ENCODE results near the gene TCERG1L.
"Not testable (repeated sequence)": the region's sequence is repeated elsewhere in the genome, so short reads cannot be mapped to it uniquely, and the experiment has no call there.

TCERG1L gene

DNA sequence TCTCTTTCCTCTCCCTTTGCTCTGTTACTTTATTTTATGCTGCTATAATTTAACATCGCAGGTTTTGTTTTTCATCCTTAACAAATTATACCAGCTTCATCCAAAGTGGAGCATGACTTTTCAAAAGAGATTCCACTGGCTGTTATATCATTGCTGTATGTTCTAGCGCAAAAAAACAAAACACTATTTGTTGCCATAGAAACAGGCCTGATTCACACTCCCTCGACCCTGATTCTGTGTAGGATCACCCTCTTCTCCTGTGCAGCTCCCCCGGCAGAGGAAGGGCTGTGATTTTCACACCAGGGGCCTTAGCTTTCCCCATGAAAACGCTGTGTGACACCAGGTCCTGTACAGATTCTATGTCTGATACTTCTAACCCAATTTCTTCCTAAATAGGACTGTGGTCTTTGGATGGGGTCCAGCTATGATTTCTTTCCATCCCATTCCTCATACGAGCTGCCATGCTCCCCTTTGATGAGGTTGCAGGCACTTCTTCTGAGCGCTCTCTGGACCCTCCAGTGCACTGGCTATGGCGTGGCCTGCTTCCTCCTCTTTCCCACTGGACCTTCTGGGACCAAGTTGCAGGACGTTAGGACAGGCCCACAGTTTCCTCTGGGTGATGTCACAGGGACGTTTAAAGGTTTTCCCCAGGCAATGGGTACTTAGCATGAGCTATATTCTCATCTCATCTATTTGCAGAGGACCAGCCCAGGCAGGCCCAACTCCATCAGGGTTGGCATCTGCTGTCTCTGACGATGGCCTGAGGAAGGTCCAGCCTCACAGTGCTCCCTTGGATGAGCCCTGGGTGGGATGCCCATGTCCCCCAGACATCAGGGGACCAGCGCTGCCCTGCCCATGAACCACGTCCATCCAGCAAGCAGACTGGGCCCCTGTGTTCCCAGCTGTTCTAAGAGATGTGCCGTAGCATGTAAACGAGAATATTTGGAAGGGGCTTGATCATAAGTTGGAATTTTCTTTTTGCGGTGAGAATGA lies 210.8 kb downstream of the TCERG1L start:
- not testable (repeated sequence) for DNase-seq (ENCODE audit: low read depth)

DNA sequence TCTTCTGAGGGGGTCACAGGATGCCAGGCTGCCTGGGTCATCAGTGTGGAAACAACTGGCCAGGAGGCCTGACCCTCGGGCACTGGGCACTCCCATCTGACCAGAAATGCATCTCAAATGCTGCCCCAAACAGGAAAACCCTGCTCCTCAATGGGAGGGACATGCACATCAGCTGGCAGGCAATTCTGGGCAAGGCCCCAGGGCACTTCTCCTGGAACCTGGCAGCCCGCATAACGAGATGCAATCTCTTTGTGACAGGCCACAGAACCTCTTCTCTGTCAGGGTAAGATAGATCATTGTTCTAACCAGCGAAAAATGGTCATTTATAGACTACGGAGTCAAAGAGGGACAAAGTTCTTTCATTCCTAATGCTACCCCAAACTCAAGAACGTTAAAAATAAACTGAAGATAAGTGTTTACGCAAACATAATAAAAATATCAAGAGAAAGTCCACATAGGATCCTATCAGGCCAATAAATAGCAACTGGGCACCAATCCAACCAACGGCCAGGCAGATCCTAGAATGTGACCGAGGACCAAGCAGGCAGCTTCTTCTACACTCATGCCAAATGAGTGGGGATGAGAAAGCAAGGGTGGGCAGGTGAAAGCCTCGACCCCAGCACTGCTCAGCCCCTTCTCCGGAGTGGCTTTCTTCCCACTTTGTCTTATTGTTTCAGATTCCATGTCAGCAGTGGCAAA lies 212.3 kb downstream of the TCERG1L start:
- DNase-seq (ENCODE audit: low read depth), result no peak

DNA sequence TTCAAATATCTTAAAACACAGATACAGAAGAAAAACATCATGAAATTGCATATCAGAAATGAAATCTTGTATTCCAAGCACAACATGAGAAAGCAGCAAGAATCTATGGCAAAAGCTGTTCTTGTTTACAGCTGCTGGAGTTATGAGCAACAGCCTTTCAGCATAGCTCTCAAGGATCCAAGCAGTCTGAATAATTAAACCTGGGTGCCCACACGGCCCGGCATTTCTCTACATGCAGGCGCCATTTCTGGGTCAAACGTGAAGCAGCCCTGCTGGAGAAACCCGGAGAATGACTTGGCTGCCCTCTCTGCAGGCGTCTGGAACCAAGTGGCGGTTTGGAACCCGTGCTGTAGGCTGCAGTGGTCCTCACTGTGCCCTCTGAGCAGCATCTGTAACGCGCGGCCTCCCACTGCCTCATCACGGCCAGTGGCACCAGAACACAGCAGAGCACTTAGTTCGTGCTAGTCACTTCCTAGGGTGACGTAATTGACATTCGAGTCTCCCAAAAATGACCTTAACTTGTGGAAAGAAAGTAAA lies 213.0 kb downstream of the TCERG1L start:
- no peak for DNase-seq (ENCODE audit: low read depth)

DNA sequence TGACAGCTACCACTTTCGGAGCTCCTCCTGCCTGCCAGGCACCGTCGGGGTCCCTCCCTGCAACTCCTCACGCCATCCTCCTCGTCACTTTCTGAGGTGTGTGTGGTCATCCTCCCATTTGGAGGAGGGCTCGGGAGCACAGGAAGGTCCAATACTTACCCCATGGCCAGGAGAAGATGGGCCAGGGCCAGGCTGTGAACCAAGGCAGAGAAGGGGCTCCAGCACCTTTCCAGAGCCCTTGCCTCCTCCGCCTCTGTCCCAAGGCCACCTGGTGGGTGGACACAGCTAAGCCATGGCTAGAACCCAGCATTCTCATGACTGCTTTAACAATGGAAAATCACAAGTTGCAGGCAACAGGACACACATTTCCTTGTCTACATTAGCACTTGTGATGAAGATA lies 215.5 kb downstream of the TCERG1L start:
- no peak for DNase-seq (ENCODE audit: low read depth)

GRCh38 chr10:131095313-131095580 lies 216.3 kb downstream of the TCERG1L start:
- no peak for DNase-seq (ENCODE audit: low read depth)

GRCh38 chr10:131094527-131095312 lies 216.8 kb downstream of the TCERG1L start:
- DNase-seq (ENCODE audit: low read depth), result no peak

DNA sequence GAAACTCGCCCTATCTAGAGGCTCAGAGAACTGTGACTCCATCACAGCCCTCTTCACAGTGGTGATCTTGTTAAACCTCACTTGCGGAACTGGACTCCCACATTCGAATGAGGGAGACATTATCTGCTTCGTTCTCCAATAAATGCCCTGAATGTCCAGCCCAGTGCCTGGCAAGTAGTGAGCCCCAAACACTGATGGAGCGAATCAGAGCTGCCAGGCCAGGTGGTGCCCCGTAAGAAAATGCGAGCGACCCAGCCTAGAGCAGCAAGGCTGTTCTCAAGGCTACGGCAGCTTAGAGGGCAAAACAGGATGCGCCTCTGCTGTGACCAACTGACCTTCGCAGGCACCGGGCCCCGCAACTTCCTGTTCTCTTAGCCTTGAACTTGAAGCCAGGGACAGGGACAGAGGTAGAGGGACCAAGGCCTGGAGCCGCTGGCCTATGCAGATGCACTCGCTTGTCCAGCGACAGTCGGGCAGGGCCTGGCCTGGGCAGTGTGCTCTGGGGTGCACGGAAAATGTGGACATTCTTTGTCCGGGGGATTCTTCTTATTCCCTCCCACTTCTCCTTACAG lies 217.6 kb downstream of the TCERG1L start:
- DNase-seq (ENCODE audit: low read depth), result no peak

DNA sequence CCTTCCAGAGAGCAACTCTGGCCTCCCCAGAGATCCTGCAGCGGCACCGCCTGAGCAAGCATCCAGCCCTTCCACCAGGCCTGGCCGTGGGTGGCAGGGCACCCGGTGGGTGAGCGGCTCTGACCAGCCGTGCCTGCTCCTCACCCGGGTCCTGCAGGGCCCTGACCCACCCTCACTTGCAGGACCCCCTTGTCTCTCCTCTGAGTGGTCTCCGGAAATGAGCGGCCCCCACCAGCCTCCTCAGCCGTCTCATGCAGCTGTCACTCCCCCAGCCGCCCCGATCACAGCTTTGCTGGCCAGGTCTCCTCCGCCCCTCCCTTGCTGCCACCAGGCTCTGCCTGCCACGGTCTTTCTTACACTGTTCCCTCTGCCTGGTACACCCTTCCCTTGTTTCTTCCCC lies 218.2 kb downstream of the TCERG1L start:
- no peak for DNase-seq (ENCODE audit: low read depth)

GRCh38 chr10:131092876-131093275 lies 218.6 kb downstream of the TCERG1L start:
- no peak for DNase-seq (ENCODE audit: low read depth)

DNA sequence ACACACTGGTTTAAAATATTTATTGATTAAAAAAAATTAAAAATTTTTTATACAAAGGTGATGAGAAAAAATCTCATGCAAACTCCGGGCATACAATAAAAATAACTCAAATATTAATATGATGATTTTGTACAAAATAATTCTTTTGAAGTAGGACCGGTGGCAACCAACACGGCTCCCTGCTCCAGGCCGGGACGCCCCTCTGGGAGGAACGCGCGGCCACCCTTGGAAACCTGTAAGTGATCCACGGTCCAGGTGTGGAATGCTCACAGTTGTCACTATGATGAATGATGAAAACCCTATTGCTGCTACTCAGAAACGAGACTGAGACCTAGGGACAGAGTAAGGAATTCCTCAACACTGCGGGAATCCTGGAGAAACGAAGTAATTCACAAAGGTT lies 219.1 kb downstream of the TCERG1L start:
- DNase-seq (ENCODE audit: low read depth), result no peak

GRCh38 chr10:131091682-131092081 lies 219.8 kb downstream of the TCERG1L start:
- no peak for DNase-seq (ENCODE audit: low read depth)

DNA sequence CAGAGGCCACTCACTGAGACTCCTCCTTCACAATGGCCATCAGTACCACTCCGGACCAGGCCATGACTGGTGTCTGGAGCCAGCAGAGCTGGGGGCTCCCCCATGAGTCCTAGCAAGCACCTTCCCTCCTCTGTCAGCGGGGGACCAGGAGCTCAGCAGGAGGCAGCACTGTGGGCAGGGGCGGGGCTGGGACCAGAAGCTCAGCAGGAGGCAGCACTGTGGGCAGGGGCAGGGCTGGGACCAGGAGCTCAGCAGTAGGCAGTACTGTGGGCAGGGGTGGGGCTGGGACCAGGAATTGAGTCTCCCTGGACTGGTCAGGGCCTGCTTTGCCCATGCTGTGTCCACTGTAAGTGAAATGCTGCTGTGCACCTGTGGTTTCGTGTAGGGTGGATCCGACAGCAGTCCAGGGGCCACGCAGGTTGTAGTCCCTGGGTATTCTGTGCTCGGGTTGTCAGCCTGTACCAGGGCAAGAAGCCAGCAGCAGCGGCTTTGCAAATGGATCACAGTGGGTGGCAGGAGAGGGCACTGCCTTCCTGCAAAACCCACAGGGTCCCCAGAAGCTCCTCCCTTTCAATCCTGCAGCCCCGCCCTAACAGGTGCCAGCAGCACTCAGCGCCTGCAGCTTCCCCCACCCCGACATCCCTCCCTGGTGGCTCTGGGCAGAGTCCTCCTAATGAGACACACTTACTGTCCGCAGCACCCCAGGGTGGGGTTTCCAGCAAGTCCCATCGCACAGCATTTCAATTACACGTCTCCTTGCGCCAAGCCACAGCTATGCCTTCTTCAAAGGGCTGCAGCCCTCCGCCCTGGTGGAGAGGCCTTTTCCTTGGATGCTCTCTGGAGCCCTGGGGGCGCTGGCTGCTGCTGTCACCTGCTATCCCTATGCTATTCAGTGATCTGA lies 220.5 kb downstream of the TCERG1L start:
- DNase-seq (ENCODE audit: low read depth), result no peak

DNA sequence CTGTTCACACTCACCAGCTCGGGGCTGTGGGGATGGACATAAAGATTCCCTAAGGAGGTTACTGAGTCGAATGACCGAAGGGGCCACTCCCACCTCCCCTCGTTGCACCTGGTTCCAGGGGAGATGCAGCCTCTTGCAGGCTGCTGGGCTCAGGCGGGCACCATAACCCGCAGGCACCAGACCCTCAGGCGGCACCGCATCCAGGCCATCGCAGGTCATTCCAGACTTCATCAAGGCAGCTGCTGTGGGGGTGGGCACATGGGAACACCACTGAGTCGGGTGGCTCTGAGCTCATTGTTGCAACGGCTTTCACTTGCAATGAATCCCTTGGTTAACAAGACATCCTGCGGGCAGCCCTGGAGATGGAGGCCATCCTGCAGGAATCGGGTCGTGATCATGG lies 221.7 kb downstream of the TCERG1L start:
- no peak for DNase-seq (ENCODE audit: low read depth)

- no peak for DNase-seq (ENCODE audit: low read depth)
Observed at GRCh38 chr10:131089150-131089549, 222.4 kb downstream of the TCERG1L start.

DNA sequence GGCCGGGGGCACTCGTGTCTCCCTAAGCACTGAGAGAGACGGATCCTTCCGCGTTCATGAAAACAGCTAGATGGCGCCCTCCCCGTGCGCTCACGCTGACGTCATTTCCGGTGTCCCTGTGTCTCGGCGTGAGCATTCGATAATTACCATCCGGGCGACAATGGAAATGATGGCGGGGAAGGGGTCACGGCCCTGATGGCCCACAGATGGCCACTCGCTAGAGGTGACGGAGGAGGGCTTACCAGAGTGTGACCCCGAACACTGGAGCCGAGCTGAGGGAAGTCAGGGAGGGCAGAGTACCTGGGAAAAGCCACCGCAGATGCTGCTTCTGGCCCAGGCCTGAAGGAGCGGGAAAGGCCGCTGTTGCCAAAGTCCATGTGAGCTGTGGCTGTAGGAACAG lies 222.9 kb downstream of the TCERG1L start:
- no peak for DNase-seq (ENCODE audit: low read depth)

DNA sequence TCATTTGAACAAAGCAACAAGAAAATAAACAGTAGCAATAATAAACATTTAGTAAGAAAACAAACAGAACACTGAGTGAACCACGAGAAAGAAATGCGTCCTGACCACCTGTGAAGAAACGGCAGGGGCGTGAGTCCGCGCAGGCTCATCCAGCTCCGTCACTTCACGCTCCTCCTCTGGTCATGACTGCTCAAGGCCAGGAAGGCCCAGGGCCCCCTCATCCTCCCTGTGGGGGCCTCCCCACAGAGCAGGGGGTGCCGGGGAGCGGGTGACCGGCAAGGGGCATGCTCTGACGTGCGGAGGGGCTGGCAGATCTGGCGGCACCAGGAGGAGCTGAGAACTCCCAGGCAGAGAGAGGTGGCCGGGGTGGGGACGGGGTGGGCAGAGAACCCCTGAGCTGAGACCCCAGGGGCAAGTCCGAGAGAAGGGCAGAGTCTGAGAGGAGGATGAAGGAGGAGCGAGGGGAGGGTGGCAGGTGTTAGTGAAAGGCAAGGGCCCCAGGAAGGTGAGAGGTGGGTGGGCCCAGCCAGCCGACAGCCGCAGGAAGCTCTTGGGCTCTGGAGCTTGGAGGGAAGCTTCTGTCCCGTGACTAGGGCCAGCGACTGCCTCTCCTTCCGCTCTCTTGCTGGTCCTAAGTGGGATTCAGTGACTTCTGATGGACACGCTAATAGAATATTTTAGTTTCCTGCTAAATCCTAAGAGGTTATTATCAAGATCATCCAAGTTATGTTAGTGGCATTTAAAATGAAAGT lies 223.9 kb downstream of the TCERG1L start:
- DNase-seq (ENCODE audit: low read depth), result no peak

DNA sequence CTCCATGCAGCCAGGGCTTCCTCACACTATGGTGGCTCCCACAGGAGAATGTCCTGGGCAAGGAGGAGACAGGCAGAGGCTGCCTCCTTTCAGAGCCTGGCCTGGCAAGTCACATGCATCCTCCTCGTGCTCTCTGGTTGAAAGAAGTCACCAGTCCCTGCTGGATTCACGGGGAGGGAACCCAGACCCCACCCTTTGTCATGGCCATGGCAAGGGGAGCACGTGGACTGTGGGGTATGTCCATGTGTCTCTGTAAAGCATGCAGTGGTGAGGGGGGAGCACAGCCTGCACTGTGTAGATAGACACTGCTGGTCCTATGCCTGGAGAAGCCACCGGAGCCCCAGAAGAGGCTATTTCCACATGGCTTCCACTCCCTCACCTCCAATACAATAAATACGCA lies 225.0 kb downstream of the TCERG1L start:
- DNase-seq (ENCODE audit: low read depth), result no peak

GRCh38 chr10:131086094-131086493 lies 225.4 kb downstream of the TCERG1L start:
- no peak for DNase-seq (ENCODE audit: low read depth)

DNA sequence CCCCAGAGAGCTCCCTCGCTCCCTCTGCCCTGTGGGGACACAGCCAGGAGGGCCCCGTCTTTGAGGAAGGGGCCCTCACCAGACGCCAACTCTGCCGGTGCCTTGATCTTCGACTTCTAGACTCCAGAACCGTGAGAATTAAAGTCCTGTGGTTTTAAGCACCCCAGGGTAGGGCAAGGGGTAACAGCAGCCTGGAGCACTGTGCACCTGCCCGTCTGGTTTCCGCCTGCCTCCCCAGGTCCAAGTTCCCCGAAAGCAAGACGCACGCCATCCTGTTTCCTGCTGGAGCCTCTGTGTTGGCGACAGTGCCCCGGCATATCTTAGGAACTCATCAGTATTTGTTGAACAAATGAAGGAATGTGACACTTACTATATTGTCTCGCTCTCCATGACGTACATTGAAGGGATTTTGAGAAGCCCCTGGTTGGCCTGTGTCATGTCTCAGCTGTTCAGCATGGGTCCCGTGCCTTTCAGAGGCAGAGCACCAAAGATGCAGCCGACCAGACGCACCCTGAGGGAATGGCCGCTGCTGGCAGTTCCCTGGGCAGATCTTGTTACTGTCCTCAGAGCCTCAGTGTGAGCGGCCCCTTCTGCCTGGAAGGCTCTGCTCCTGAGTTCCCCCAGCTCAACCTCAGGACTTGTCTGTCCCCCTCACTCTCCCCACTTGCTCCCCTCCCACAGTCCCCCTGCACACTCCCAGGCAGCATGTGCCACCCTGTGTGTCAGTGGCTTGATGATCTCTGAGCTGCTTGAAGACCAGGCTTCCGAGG lies 226.2 kb downstream of the TCERG1L start:
- no peak for DNase-seq (ENCODE audit: low read depth)

GRCh38 chr10:131084791-131085090 lies 226.8 kb downstream of the TCERG1L start:
- DNase-seq (ENCODE audit: low read depth), result no peak

Data from ELR (cell line).